ENCODE data around the gene RAB27A. TPM values are rescaled to one million over a fixed set of nuclear protein-coding genes. Genes with fewer than 3 reads are reported as not detected.
A peak's percentile ranks its signal among the peaks of the same experiment; 100 is the strongest.

Gene RAB27A
- total RNA-seq (10 to 100 TPM in 1 of 9 donors, 1 to 10 TPM in 8; 1.8 to 17.2 (median 4.2) TPM), polyA plus RNA-seq (1 to 10 TPM; 1.4 to 9.0 TPM)
- long read RNA-seq, donor 1, partial matches to known transcripts: 0 of 1 reads
- long read RNA-seq, donor 1, other reads (novel, unspliced or antisense): 1 of 1 reads
- long read RNA-seq, donor 2, transcript RAB27A-201 (7 exons, 3,446 nt): major isoform, 14 of 17 reads
- long read RNA-seq, donor 2, partial matches to known transcripts: 0 of 17 reads
- long read RNA-seq, donor 2, other reads (novel, unspliced or antisense): 2 of 17 reads
- long read RNA-seq, donor 3, partial matches to known transcripts: 0 of 2 reads
- long read RNA-seq, donor 3, other reads (novel, unspliced or antisense): 0 of 2 reads

DNA sequence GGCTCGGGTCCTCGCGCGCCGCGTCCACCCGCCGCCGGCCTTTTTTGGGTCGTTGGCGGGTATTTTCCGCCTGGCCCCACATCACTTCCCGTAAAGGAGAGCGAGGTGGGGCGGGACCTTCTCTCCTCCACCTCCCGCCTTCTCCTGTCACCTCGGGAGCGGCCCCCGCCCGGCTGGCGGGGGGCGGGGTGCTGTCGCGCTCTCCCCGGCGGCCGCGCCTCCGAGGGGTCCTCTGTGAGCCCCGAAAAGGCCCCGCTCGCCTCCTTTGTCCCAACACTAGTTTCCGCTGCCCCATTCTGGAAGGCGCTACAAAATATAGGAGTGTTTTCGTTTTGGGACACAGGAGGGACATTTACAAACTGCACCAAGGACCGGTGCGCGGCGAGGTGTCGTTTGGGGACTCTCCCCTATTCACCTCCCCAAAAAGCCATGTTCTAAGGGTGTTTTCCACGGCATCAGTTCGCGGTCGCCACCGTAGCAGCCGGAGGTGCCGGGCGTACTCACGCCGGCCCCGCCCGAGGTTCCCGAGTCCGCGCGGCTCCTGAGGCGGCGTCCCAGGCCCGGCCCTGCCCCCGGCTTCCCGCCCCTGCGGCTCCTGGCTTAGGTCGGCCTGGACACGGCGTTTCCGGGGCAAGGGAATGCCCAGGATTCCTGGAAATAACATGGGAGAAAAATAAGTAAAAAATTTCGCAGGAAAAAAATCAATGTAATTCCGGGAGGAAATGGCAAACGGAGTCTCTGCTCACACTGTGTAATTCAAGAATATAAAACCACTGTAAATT lies at the start of gene RAB27A:
TSS of gene RAB27A (minus strand) at position 68 of the 782 bp plus-strand sequence. CDS start 54,879 bp downstream, outside the sequence.
- 0 to 1% (median 0%) methylated on average over 50 to 69 of the region's 69 CpGs for WGBS, 4 donors
- H3K4me1 ChIP-seq: peaks cover 0 to 37% (median 3%) of the 10 kb centered on the region in 12 donors
- H3K27ac ChIP-seq: peak within 1 kb of the TSS; percentile 72 to 96 (median 87)
- no peaks in the 10 kb centered on the region for H3K27me3 ChIP-seq
- intact Hi-C loops (cut with DNase I): loop anchor here (1.0 to 10.0 kb wide), 6 partner anchors 71 to 115 kb away; partner anchors contain the start of genes CCPG1 (in 1 of the 10) and PIERCE2 (in 1 of the 10)
- H3K9me3 ChIP-seq: no peaks in the 10 kb centered on the region
- ATAC-seq (peak; percentile 85 to 91 (median 90)), DNase-seq (peak; percentile 59 to 85 (median 71))
- peak within 1 kb of the TSS; percentile 73 to 94 (median 84) for H3K4me3 ChIP-seq
- peak in 1 of 2 donors; percentile 18 for TF ChIP-seq POLR2A (IDR thresholded peaks at IDR 0.05)
- TF ChIP-seq, protein P1, sequence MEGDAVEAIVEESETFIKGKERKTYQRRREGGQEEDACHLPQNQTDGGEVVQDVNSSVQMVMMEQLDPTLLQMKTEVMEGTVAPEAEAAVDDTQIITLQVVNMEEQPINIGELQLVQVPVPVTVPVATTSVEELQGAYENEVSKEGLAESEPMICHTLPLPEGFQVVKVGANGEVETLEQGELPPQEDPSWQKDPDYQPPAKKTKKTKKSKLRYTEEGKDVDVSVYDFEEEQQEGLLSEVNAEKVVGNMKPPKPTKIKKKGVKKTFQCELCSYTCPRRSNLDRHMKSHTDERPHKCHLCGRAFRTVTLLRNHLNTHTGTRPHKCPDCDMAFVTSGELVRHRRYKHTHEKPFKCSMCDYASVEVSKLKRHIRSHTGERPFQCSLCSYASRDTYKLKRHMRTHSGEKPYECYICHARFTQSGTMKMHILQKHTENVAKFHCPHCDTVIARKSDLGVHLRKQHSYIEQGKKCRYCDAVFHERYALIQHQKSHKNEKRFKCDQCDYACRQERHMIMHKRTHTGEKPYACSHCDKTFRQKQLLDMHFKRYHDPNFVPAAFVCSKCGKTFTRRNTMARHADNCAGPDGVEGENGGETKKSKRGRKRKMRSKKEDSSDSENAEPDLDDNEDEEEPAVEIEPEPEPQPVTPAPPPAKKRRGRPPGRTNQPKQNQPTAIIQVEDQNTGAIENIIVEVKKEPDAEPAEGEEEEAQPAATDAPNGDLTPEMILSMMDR (IDR thresholded peaks at IDR 0.05): no peak
- no peaks in the 10 kb centered on the region for H3K36me3 ChIP-seq

DNA sequence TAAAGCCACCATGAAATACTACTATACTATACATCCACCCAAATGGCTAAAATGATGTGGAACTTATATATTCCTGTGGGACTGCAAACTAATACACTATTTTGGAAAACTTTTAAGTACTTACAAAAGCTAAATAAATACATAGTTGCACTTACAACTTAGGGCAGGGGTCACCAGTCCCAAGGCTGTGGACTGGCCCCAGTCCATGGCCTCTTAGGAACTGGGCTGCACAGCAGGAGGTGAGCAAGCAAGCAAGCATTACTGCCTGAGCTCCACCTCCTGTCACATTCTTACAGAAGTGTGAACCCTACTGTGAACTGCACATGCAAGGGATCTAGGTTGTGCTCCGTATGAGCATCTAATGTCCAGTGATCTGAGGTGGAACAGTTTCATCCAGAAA lies 47.5 kb upstream of the RAB27A start:
- intact Hi-C loops (cut with DNase I): no loop called here
- Histone ChIP-seq H3K9me3 (no peaks in the 10 kb centered on the region), H3K4me3 (no peak overlapping the region), H3K4me1 (no peaks in the 10 kb centered on the region), H3K27ac (no peak overlapping the region), H3K27me3 (no peaks in the 10 kb centered on the region), H3K36me3 (peaks cover 0 to 89% (median 70%) of the 10 kb centered on the region in 9 donors)
- TF ChIP-seq, protein P1 (IDR thresholded peaks at IDR 0.05): no peak
- TF ChIP-seq POLR2A (IDR thresholded peaks at IDR 0.05): no peak
- WGBS, 4 donors: 80 to 93% (median 89%) methylated on average over 1 of the region's 1 CpG
- DNase-seq: no peak
- ATAC-seq: no peak

DNA sequence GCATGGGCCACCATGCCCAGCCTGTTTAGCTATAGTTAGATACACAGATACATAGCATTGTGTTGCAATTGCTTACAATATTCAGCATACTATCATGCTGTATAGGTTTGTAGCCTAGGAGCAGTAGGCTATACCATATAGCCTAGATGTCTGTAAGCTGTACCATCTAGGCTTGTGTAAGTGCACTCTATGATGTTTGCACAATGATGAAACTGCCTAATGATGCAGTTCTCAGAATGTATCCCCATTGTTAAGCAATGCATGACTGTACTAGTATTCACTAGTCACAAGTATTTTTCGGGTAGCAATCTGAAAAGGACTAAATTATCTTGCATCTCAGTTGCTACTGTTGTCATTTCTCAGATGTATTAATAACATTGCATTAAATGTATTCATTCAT lies 45.4 kb upstream of the RAB27A start:
- Histone ChIP-seq H3K27me3 (no peaks in the 10 kb centered on the region), H3K36me3 (peaks cover 0 to 96% (median 65%) of the 10 kb centered on the region in 9 donors), H3K9me3 (no peaks in the 10 kb centered on the region), H3K4me3 (no peak overlapping the region), H3K4me1 (no peaks in the 10 kb centered on the region), H3K27ac (no peak overlapping the region)
- 98 to 100% (median 100%) methylated on average over 1 of the region's 1 CpG for WGBS, 4 donors
- DNase-seq (no peak), ATAC-seq (no peak)
- intact Hi-C loops (cut with DNase I): no loop called here
- TF ChIP-seq, protein P1 (IDR thresholded peaks at IDR 0.05): no peak
- no peak for TF ChIP-seq POLR2A (IDR thresholded peaks at IDR 0.05)

DNA sequence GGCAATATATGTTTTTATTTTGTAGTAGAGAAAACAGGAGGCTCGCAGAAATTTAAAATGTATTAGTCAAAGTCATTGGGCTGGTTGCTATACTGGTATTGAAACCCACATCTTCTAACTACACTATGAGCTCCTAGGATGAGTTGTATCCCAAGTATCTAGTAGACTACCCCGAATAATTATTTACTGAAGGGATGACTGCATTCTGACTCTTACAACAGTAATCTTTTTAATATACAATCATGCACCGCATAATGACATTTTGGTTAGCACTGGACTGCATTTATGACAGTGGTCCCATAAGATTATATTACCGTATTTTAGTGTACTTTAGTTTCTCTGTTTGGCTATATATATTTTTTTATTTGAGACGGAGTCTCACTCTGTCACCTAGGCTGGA lies 44.8 kb upstream of the RAB27A start:
- Histone ChIP-seq H3K4me1 (no peaks in the 10 kb centered on the region), H3K27me3 (no peaks in the 10 kb centered on the region), H3K9me3 (no peaks in the 10 kb centered on the region), H3K36me3 (peaks cover 0 to 96% (median 59%) of the 10 kb centered on the region in 9 donors), H3K27ac (no peak overlapping the region), H3K4me3 (no peak overlapping the region)
- intact Hi-C loops (cut with DNase I): no loop called here
- 96 to 97% (median 96%) methylated on average over 5 of the region's 5 CpGs for WGBS, 4 donors
- no peak for TF ChIP-seq POLR2A (IDR thresholded peaks at IDR 0.05)
- TF ChIP-seq, protein P1 (IDR thresholded peaks at IDR 0.05): no peak
- ATAC-seq (no peak), DNase-seq (no peak)
